Calu3 (cell line): Measurements from ENCODE around the gene RCOR2. TPM values are rescaled to one million over a fixed set of nuclear protein-coding genes. Genes with fewer than 3 reads are reported as not detected.

ENCODE experiments used
- BruUV-seq: library from RNA; stranded (reverse); fragments of 400-500 nt; replicated peaks from 2 replicates; lab custom pipeline; 2021; lab: Mats Ljungman, UMichigan
- CTCF ChIA-PET: fragments of 300-600 bp; sonication (Branson Sonifier 250); formaldehyde crosslinking; loops from one replicate; lab custom pipeline; 2022; ENCODE audit warnings: antibody characterized with exemption; lab: Charles Lee
- DNase-seq: peaks from one replicate; pipeline ENCODE4 v3.0.0; 2022
- H3K27ac Mint-ChIP-seq: one replicate; pipeline ENCODE4 v1.8.0; 2022; ENCODE audit warnings: mixed read lengths; ENCODE audit not compliant: unreplicated experiment
- H3K27me3 Mint-ChIP-seq: one replicate; pipeline ENCODE4 v1.8.0; 2022; ENCODE audit warnings: mixed read lengths; ENCODE audit not compliant: unreplicated experiment
- H3K36me3 Mint-ChIP-seq: one replicate; pipeline ENCODE4 v1.8.0; 2022; ENCODE audit warnings: mild to moderate bottlenecking, moderate library complexity, mixed read lengths; ENCODE audit not compliant: insufficient read depth, unreplicated experiment
- H3K4me1 Mint-ChIP-seq: one replicate; pipeline ENCODE4 v1.8.0; 2022; ENCODE audit warnings: mild to moderate bottlenecking, low read depth, mixed read lengths; ENCODE audit not compliant: unreplicated experiment
- H3K4me3 Mint-ChIP-seq: one replicate; pipeline ENCODE4 v1.8.0; 2022; ENCODE audit warnings: mild to moderate bottlenecking, low read depth, moderate library complexity, mixed read lengths; ENCODE audit not compliant: unreplicated experiment
- H3K9me3 Mint-ChIP-seq: one replicate; pipeline ENCODE4 v1.8.0; 2022; ENCODE audit warnings: low read depth, mixed read lengths; ENCODE audit not compliant: unreplicated experiment
- intact Hi-C: fragments of 100-400 bp; cut with micrococcal nuclease; formaldehyde crosslinking; loops from one replicate; pipeline ENCODE4 v1.10.0; 2022; ENCODE audit not compliant: unreplicated experiment
- total RNA-seq: library from RNA; stranded (reverse); gene quantifications from 2 replicates; pipeline ENCODE4 v1.2.3, GENCODE V29; 2022
- TF ChIP-seq, protein P1 (sequence below): fragments of 200-600 bp; IDR thresholded peaks from one replicate; pipeline ENCODE4 v1.8.0; 2022; ENCODE audit warnings: antibody characterized with exemption; ENCODE audit not compliant: unreplicated experiment

Gene RCOR2
- total RNA-seq, 1 experiment from 2014 or later, result 0.26 TPM

DNA sequence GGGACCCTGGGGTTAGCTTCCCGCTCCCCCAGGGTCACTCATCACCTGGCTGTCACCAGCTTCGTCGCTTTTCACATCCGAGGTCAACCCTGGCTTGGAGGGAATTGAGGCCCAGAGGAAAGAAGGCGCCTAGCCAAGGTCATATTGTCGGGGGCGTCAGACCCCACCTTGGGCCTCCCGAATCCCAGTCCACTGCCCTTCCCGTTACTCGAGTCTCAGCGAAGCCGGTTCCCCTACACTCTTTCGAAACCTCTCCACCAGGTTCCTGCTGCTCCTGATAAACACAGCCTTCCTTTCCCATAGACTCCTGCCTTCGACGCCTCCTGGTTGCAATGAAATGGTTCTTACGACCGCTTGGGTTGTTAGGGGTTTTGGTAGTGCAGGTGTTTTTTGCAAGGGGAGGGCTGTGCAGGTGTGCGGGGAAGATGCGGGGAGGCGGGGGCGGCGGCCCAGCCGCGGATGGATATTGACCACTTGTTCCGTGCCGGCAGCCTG, 22.5 kb upstream of the RCOR2 start:
- DNase-seq, result no peak
- TF ChIP-seq, protein P1, sequence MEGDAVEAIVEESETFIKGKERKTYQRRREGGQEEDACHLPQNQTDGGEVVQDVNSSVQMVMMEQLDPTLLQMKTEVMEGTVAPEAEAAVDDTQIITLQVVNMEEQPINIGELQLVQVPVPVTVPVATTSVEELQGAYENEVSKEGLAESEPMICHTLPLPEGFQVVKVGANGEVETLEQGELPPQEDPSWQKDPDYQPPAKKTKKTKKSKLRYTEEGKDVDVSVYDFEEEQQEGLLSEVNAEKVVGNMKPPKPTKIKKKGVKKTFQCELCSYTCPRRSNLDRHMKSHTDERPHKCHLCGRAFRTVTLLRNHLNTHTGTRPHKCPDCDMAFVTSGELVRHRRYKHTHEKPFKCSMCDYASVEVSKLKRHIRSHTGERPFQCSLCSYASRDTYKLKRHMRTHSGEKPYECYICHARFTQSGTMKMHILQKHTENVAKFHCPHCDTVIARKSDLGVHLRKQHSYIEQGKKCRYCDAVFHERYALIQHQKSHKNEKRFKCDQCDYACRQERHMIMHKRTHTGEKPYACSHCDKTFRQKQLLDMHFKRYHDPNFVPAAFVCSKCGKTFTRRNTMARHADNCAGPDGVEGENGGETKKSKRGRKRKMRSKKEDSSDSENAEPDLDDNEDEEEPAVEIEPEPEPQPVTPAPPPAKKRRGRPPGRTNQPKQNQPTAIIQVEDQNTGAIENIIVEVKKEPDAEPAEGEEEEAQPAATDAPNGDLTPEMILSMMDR, result no peak
- peaks cover 15% of the 10 kb centered on the region for H3K4me1 Mint-ChIP-seq
- CTCF ChIA-PET, result interaction anchor here (0.6 kb wide), 1 partner anchor 33 kb away, joined by 8 read pairs; no protein-coding TSS in a partner anchor
- no TSS peak for BruUV-seq
- intact Hi-C loops, result no loop called here
- H3K36me3 Mint-ChIP-seq, result peaks cover 27% of the 10 kb centered on the region
- peak overlapping the region; percentile 92 for H3K27ac Mint-ChIP-seq
- peak overlapping the region; percentile 93 for H3K4me3 Mint-ChIP-seq
- no peaks in the 10 kb centered on the region for H3K27me3 Mint-ChIP-seq
- H3K9me3 Mint-ChIP-seq, result no peaks in the 10 kb centered on the region

DNA sequence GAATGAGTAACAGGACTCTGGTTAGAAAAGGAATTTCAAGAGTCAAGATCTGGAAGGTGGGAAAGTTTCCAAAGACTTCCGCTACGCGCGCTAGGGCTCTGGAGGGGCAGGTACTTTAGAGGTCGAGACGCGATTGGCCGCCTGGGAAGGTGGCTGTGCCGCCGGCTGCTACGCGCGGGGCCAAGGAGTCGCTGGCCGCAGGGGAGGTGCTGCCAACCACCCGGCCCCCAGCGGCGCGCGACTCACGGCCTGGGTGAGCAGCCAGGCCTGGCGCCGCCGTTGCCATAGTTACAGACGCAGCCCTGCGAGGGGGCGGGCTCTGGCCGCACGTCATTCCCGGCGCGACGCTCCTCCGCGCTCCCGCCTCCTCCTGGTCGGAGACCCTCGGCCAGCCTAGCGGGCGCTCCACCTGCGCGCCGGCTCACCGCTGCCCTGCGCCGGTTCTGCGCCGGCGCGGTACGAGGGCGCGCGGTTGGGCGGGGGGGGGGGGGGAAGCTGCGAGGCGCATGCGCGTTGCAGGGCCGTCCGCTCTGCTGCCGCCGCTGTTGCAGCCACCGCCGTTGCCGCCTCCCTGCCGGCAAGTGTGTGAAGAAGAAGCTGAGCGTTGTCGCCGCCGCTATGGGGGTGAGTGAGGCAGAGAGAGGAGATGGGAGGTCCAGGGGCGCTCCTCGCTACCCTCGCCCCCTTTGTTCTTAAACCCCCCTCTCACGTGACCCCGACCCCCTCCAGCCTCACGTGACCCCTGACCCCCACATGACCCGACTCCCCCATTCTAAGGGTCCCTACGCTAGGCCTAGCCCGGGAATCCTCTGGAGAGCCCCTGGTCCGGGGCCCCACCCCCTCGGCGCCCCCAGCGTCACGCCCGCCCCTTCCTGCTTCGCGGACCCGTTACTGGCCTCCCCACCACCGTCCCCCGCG, 21.8 kb upstream of the RCOR2 start, which contains the start of gene NAA40:
Gene NAA40 (plus strand): TSS at position 524 of the 918 bp plus-strand sequence. CDS start 95 bp downstream, at position 619.
- peaks cover 18% of the 10 kb centered on the region for H3K4me1 Mint-ChIP-seq
- intact Hi-C loops, result no loop called here

DNA sequence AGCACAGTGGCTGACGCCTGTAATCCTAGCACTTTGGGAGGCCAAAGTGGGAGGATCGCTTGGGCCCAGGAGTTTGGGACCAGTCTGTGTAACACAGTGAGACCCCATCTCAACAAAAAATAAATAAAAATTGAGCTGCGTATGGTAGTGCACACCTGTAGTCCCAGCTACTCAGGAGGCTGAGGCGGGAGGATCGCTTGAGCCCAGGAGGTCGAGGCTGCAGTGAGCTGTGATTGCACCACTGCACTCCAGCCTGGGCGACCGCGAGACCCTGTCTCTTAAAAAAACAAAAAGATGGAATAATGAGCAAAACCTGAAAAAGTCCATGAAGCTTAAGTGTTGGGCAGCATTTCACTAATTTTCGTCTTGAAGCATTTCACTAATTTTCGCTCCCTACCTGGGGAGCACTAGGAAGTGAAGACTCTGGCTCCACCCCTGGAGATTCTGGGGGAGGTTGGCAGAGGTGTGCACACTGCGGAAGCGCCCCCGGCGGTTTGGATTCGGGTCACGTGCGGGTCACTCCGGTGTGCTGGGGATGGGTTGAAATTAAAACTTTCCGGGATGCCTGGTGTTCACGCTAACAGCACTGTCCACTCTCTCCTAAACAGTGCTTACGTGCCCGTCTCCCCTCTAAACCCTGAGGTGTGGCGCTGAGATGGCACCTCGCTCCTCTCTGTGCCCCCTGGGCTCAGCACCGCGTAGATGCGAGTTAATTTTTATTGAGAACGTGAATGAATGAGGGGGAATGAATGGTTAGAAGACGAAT, 20.9 kb upstream of the RCOR2 start:
- H3K27me3 Mint-ChIP-seq, result no peaks in the 10 kb centered on the region
- TF ChIP-seq, protein P1, result no peak
- DNase-seq, result peak; percentile 69
- intact Hi-C loops, result no loop called here
- H3K4me1 Mint-ChIP-seq, result peaks cover 18% of the 10 kb centered on the region
- H3K36me3 Mint-ChIP-seq, result peaks cover 27% of the 10 kb centered on the region
- CTCF ChIA-PET, result interaction anchor here (0.7 kb wide), 1 partner anchor 13 kb away, joined by 4 read pairs; no protein-coding TSS in a partner anchor
- H3K27ac Mint-ChIP-seq, result peak overlapping the region; percentile 77
- H3K9me3 Mint-ChIP-seq, result no peaks in the 10 kb centered on the region
- peak overlapping the region; percentile 93 for H3K4me3 Mint-ChIP-seq
- no TSS peak for BruUV-seq

More for the DNA sequence above, 21.8 kb upstream of the RCOR2 start, which contains the start of gene NAA40:
- DNase-seq, result peak; percentile 98
- no peaks in the 10 kb centered on the region for H3K27me3 Mint-ChIP-seq
- TF ChIP-seq, protein P1, result no peak
- peak within 1 kb of the TSS; percentile 92 for H3K27ac Mint-ChIP-seq
- CTCF ChIA-PET, result interaction anchor here (0.6 kb wide), 1 partner anchor 32 kb away, joined by 8 read pairs; no protein-coding TSS in a partner anchor
- no TSS peak for BruUV-seq
- peak within 1 kb of the TSS; percentile 93 for H3K4me3 Mint-ChIP-seq
- H3K36me3 Mint-ChIP-seq, result peaks cover 27% of the 10 kb centered on the region
- H3K9me3 Mint-ChIP-seq, result no peaks in the 10 kb centered on the region

DNA sequence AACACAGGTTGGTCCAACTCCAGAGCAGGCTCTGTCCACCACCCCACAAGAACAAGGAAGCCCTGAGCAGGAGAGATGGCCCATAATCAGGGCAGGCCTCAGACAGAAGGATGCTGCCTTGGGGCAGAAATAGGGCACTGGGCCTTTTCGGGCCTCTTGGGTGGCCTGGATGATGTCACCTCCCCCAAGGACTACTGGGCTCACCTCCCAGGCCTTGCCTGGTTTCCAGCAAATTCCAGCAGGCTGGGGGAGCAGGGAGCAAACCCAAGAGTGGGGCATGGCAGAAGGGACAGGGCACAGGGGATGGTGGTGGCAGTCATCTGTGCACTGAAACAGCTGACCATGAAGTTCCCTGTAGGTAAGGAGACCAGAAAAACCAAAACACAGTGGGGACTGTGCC, 16.5 kb upstream of the RCOR2 start:
- Mint-ChIP-seq H3K9me3 (no peaks in the 10 kb centered on the region), H3K4me1 (peaks cover 18% of the 10 kb centered on the region)
- CTCF ChIA-PET, result interaction anchor here (1.1 to 1.7 kb wide), 2 partner anchors 12 to 16 kb away, joined by 3 to 6 read pairs; partner anchors contain the start of gene RCOR2

More for the DNA sequence above, 16.5 kb upstream of the RCOR2 start:
- BruUV-seq, result no TSS peak
- intact Hi-C loops, result no loop called here
- no peak for DNase-seq
- TF ChIP-seq, protein P1, result no peak
- peaks cover 12% of the 10 kb centered on the region for H3K36me3 Mint-ChIP-seq
- peaks cover 14% of the 10 kb centered on the region for H3K27me3 Mint-ChIP-seq
- H3K27ac Mint-ChIP-seq, result no peak overlapping the region
- H3K4me3 Mint-ChIP-seq, result no peak overlapping the region
